Stimulated activated CD4-positive, alpha-beta T cell treated with anti-CD3 and anti-CD28 coated beads, Interleukin-2, amount 100 ng/mL, for 48 hours (primary cell): ENCODE measurements around the gene DIAPH2.
"Not testable (repeated sequence)": the region's sequence is repeated elsewhere in the genome, so short reads cannot be mapped to it uniquely, and the experiment has no call there.

Source experiments
- DNase-seq, 2 donors: peaks; one replicate each; pipeline ENCODE4 v3.0.0-alpha.2; 2020

The DIAPH2 gene

DNA sequence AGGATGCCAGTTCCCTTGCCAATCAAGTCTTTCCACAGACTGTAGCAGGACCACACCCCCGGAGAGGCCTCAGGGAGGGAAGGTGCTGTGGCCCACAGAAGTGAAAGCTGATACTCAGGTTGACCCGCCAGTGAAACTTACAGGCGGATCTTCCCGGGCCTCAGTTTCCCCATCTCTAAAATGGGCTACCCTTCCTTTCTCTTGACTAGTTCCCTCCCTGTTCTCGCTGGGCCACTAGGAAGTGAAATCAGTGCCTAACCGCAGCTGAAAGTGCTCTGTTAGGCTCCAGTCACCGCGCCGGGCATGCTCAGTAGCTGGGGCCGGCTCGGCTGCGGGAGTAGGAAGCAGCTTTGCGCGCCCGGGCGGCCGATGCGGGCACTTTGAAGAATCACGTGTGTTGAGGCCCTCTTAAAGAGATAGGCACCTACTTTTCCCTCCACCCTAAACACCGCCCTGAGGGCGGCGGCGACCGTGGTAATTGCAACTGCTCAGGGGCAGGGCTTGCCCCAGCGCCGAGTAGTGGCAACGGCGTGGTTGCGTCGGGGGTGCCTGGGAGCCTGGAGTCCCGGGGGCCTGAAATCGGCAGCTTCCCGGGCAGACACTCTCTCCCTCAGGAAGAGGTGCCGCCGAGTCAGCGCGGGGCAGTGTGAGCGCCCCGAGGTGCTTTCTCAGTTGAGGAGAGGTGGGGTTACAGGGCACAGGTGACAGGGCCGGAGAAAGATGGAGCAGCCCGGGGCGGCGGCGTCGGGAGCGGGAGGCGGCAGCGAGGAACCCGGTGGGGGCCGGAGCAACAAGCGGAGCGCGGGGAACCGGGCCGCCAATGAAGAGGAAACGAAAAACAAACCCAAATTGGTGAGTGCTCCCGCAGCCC is at the start of gene DIAPH2:
Gene DIAPH2, plus strand, starts transcription at position 504 of the 871 bp plus-strand sequence.
- DNase-seq, result peak; percentile 52 to 59

- no peak for DNase-seq
Measured at GRCh38 chrX:96650023-96650422, 34.6 kb upstream of the DIAPH2 start.

DNA sequence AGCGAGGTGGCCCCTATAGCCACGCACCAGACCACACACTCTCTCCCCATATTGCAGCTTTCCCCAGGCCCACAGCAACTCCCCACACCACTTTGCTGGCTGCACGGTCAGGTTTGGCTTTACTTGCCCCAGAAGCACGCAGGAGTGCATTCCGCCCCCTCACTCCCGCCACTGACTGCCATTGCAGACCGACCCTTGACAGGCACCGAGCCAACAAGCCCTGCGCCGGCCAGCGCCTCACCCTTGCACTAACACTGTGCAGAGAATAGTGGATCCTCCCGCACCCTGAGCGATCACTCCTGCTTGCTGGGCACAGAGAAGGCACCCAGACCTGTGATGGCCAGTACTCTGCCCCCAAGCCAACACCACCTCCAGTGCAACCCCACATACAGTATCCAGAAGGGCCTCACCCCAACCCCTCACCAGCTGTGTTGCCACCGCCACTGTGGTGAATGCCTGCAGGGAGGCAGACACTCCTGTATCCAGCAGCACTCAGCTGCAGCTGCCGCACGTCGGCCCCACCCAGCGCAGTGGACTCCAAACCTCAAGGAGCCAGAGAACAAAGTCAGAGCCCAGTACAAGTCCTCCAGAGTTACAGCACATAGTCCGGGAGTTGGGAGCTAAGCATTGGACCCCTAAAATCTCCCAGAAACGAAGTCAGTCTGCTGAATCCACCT is 28.6 kb upstream of the DIAPH2 start:
- DNase-seq, result no peak

DNA sequence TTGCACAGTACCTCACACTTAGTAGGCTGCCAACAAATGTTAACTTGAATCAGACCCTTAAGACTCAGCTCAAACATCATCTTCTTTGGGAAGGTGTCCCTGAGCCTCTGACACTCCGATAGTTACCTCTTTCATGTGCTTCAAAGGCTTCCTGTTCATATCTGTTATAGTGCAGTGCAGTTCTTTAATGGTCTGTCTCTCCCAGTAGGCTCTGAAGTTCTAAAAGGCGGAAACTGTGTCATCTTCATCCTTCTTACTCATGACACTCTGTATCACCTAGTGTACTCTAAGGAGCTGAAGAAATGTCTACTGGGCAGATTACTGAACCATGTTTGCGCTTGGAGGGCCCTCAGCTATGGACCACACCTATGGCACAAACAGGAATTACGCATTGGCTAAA is 2.1 kb upstream of the DIAPH2 start:
- DNase-seq, result no peak

- no peak for DNase-seq
Measured at GRCh38 chrX:96683997-96684338, 674 bp upstream of the DIAPH2 start.

- DNase-seq, result peak; percentile 28 to 32
Measured at GRCh38 chrX:96685210-96686099, 813 bp downstream of the DIAPH2 start.

- no peak for DNase-seq
Measured at GRCh38 chrX:96687776-96688175, 3.1 kb downstream of the DIAPH2 start.

DNA sequence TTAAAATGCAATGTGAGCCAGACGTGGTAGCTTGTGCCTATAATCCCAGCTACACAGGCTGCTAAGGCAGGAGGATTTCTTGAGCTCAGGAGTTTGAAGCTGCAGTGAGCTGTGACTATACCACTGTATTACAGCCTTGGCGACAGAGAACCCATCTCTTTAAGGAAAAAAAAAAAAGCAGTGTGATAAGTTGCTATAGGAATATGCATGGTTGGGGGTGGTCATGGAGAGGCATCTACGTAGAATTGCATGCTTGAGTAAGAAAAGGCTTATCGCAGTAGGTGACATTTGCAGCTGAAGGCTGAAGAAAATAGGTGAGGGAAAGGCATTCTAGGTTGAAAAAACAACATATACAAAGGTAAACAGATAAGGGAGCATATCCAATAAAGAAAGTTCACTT is 4.1 kb downstream of the DIAPH2 start:
- DNase-seq, result no peak

DNA sequence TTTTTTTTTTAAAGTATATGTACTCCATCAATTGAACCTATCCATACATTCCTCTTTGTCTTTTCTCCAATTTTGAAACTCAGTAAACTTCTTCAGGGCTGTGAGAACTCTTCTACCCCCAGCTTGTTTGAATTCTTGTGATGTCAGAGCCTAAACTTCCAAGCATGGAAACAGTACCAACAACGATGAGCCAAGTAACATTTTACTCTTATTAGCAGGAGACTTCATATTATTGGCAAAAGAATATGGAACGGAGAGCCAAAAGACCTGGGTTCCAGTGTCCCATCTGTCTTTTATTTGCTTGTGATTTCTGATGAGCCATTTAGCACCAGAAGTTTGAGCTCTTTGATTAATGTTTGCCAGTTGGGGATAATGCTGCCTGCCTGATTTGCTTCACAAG is 5.3 kb downstream of the DIAPH2 start:
- no peak for DNase-seq

DNA sequence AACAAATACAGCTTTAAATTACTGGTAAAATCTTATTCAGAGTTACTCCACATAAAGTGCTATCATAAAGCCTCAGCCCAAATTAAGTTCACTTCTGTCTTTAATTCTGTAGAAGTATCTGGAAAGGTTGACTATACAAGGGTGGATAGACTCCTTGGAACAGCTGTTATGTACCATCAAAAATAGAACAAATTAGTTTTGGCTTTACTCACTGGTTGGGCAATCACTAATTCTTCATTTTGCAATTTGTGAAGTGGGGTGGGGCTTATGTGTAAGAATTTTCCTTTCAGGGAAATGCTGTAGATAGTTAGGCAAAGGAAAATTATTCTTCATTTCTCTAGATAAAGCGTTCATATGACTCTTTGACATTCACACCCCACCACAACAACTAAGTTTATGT is 7.8 kb downstream of the DIAPH2 start:
- no peak for DNase-seq

- no peak for DNase-seq
Measured at GRCh38 chrX:96692890-96693289, 8.2 kb downstream of the DIAPH2 start.

DNA sequence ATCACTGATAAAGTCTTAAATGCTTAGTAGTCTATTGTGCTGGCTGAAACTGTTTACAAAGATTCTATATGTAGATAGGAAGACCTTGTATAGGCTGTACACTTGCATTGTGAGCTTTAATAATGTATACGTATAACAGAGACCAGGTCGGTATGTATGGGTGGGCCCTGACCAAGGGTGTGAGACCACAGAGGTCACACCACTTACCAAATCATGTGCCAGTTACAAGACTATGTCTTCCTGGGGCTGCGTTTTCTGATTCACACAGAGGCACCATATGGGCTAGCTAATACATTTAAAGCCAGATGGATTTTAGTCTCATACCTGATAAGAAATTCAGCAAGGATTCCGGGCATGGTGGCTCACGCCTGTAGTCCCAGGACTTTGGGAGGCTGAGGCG is 8.8 kb downstream of the DIAPH2 start:
- DNase-seq, result no peak

DNA sequence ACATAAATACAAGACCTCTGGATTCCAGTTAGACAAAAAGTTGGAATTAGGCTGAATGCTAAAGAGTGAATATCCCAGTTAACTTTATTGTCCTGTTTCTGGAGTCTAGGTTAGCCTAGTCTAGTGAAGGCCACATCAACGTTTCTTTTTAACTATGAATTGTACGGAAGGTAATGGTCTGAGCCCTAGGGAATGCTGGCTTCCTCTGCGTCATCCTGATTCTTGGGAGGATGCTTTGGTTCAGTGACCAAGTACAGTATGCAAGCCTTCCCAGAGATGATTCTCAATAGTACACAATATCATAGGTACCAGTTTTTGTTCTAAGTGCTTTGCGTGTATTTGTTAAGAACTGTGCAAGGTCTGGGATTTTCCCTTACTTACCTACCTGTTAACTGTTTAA is 11.8 kb downstream of the DIAPH2 start:
- no peak for DNase-seq

- no peak for DNase-seq
Measured at GRCh38 chrX:96700625-96701024, 16.0 kb downstream of the DIAPH2 start.

DNA sequence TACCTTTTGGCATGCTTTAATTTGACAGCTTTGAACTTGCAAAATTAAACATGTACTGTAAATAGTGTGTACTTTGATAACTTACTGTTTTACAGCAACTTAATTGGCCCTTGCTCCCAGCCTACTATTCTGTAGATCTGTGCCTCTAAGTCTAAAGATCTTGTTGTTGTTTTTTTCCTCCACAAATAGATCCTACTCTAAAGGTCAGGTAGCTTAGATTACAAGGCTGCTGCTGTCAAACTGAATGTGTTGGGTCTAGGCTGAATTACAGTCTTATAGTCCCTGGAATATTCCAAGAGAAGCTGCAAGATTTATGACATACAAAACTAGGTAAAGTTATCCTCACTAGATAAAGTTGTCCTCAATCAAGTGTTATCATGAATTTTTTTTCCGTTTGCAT is 18.7 kb downstream of the DIAPH2 start:
- DNase-seq, result no peak

- DNase-seq, result no peak
Measured at GRCh38 chrX:96703816-96704215, 19.2 kb downstream of the DIAPH2 start.

- no peak for DNase-seq
Measured at GRCh38 chrX:96704629-96705028, 20.0 kb downstream of the DIAPH2 start.

GRCh38 chrX:96705905-96706304 is 21.3 kb downstream of the DIAPH2 start:
- DNase-seq, result no peak

- no peak for DNase-seq
Measured at GRCh38 chrX:96707804-96708203, 23.2 kb downstream of the DIAPH2 start.

DNA sequence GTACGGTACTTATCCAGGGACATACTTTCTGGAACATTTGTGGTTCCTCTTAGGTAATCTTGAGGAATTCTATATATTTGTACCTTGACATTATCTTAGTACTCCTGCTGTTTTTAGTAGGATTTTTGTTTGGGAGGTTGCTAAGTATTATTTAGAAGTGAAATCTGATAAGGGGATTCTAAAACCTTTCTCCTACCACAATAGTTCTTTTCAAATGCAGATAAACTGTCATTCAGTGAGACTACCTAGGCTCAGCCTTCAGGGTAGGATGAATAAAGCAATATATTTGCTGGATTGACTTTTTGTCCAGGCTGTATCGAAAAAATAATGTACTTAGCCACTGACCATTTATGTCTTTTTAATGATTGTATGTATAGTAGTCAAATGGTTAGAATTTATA is 25.4 kb downstream of the DIAPH2 start:
- no peak for DNase-seq

DNA sequence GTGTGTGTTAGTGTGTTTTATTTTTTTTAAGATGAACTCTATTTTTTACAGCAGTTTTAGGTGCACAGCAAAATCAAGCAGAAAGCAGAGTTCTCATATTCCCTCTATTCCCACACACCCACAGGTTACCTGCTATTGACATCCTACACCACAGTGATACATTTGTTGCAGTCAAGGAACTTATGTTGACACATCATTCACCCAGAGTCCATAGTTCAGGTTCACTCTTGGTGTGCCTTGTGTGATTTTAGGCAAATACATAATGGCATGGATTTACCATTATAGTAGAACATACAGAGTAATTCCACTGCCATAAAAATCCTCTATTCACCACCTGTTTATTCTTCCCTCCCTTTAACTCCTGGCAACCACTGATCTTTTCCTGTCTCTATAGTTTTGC is 28.7 kb downstream of the DIAPH2 start:
- no peak for DNase-seq

GRCh38 chrX:96714393-96714792 is 29.8 kb downstream of the DIAPH2 start:
- DNase-seq, result not testable (repeated sequence)

- no peak for DNase-seq
Measured at GRCh38 chrX:96715481-96715880, 30.8 kb downstream of the DIAPH2 start.
